GM21786 (cell line): ENCODE results near the gene FOXP1.

Source experiments
- ATAC-seq: cut with Tn5 transposase; IDR thresholded peaks from one replicate; pipeline ENCODE4 v1.9.1; 2021; ENCODE audit not compliant: unreplicated experiment

Gene FOXP1

GRCh38 chr3:71094658-71095209 lies 488.8 kb downstream of the FOXP1 start:
- no peak for ATAC-seq

DNA sequence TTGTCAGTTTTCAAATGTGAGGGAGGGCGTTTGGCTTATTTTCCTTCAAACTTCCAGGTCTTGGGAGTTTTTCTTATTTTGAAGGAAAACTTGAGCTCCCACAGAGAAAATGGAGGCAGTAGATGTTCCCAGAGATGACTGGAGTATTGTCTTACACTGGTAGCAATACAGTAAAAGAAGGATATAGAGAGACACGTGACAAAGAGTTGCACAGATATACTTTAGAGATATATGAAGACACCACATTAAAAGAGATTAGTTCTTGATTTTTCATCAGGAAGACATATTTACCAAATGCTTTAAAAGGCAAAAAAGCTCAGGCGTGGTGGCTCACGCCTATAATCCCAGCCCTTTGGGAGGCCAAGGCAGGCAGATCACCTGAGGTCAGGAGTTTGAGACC lies 490.9 kb downstream of the FOXP1 start:
- ATAC-seq = no peak

- ATAC-seq = no peak
These were observed 493.3 kb downstream of the FOXP1 start for GRCh38 chr3:71090207-71090606.

- ATAC-seq = no peak
These were observed 494.2 kb downstream of the FOXP1 start for GRCh38 chr3:71089271-71089847.

GRCh38 chr3:71088742-71089141 lies 494.8 kb downstream of the FOXP1 start:
- no peak for ATAC-seq

DNA sequence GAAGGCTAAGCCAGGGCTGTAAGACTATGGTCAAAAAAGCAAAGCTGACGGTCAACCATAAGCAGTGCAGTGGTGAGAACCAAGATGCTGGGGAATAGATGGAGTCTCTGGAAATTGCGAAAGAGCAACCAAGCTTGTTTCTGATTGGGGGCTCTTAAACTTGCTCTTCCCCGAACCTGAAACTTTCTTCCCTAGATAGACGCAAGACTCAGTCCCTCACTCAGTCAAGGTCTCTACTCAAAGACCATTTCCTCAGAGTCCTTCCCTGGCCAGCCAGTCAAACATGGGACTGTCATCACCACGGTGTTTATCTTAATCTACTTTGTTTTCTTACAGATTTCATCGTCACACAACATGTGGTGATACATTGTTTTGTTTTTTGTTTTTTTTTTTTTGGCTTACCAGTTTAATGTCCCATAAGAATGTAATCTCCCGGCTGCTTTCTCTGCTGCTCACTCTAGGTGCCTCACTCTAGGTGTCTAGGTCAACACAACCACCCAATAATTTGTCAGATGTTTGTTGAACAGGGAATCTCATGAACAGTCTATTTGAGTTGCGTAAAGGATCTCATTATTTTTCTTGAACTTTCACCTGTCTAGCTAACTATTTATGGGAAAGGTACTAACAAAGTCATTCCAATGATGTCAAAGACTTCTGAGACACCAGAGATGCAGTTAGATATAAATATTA lies 495.4 kb downstream of the FOXP1 start:
- ATAC-seq = no peak

- peak; percentile 93 for ATAC-seq
These were observed 496.1 kb downstream of the FOXP1 start for GRCh38 chr3:71087143-71088018.

DNA sequence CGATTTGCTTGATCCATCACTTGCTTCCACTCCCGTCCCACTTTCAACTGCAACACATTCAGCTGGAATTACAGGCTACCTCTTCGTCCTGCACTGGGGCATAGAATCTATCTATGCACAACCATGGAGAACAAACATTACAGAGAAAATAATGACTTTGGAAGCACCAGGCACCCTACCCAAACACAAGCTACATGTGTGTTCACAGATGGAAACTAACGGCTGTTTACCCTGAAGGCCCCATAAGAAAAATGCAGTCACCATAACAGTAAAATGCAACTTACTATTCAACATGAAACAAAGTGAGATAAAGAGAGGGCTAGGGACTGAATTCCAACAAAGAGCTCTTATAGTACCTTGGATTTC lies 496.8 kb downstream of the FOXP1 start:
- ATAC-seq = no peak

- no peak for ATAC-seq
These were observed 499.8 kb downstream of the FOXP1 start for GRCh38 chr3:71083726-71084131.

DNA sequence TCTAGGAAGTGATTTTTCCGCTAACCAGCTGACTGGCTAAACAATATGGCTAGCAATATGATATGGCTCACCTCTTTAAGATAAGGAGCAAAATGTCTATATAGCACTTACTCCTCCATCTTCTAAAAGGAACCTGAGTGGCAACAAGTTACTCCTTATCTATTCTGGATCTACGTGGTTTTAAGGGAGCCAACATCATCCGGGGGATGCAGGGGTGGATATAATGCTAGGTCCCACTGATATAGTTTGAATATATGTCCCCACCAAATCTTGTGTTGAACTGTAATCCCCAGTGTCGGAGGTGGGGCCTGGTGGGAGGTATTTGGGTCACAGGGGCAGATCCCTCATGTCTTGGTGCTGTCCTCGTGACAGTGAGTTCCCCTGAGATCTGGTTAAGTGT lies 500.7 kb downstream of the FOXP1 start:
- ATAC-seq = no peak

GRCh38 chr3:71080517-71081083 lies 502.9 kb downstream of the FOXP1 start:
- no peak for ATAC-seq

DNA sequence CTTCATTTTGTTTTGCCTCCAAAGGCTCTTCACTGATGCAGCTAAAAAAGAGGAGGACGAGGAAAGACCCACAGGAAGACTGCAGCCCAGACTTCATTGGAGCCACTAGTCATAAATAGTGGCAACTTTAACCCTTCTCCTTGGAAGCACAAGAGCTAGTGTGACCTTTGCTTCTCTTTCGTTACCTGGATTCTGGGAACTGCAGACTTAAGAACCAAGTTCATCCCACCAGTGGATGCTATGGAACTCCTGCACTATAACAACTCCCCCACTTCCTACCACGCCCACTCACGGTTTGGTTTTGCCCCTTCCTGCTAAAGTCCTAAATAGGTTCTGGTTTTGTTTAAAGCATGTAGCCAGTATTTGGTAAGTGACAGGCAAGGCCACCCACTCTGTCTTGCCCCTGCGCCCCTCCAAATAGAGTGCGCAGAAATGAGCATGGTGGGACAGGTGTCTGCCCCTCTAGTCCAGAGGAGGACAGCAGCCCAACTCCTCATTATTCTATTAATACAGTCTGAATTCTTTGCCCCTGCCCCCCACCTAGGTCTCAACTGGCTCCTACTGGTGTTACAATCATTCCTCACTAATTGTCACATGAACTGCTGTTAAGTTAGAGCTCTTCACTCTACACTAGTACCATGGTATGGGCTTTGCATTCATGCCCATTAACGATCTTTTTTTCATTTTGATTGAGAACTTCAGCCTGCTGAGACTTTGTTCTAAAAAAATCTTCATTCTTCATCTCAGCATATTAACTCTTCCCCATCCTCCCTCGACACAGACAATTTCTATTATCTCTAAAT lies 504.6 kb downstream of the FOXP1 start:
- ATAC-seq = no peak

DNA sequence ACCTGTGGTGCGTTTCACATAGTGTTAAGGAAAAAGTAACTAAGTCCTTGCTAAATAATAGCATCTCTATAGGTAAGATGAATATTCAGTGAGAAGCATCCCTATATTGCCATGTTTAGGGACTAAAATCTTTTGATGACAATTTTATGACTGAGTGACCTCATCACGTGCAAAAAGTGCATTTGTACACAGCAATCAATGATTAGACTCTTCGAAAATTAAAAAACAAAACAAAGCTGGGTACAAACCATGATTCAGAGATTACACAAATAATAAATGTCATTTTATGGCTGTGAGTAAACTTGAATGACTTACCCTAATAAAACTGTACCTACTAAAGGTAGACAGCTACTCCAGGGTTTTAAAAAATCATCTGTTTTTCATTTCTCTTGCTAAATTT lies 505.3 kb downstream of the FOXP1 start:
- no peak for ATAC-seq

GRCh38 chr3:71077070-71077469 lies 506.5 kb downstream of the FOXP1 start:
- no peak for ATAC-seq

DNA sequence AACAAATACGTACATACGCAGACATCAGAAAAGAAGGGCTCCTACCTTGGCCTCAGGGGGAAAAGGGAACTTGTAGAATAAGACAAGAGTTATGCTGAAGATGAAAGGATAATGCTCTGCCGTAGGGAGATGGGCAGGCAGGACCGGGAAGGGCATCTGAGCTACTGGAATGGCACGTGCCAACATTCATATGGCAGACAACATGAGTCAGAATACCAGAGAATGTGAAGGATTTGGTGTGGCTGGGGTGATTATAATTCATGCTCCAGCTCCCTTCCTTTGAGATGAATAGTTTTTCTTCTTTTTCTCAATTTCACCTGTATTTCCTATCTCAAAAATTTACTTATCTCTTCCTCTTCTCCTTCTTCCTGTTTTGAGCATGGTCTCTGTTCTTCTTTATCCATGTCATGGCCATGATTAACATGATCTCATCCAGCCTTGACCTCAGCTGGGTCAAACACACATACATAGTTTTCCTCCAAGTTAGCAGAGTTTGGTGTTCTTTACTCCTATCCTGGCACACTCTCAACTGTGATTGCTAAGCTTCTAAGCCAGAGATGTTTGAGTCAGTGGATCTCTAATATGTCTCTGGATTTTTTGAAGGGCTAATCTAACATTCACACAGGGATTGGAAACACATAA lies 507.0 kb downstream of the FOXP1 start:
- ATAC-seq = no peak

DNA sequence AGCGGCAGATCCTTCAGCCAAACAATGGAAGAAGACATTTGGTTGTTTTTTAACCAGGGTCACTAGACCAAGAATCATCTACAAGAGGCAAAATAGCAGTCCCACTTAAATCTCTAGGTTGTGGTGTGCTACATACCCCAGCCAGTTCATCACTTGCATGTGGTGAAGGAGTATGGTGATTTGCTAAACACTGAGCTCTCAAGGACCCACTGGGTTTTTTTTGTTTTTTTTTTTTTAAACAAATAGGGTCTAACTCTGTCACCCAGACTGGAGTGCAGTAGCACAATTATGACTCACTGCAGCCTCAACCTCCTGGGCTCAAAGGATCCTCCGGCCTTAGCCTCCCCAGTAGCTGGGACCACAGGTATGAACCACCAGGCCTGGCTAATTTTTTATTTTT lies 508.0 kb downstream of the FOXP1 start:
- ATAC-seq = no peak

DNA sequence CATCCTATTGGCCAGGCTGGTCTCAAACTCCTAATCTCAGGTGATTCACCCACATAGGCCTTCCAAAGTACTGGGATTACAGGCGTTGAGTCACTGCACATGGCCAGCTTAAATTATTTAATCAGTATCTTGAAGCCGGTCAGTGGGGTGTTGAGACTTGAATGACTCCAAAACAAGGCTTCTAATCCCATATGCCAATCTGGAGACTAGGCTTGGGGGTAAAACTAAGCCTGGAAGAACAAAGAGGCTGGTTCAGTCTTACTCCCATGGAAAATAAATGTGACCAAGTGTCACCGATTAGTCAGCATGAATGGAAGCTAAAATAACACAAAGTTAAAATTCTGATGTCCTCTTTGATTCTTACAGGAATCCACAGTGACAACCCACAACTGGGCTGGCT lies 509.1 kb downstream of the FOXP1 start:
- no peak for ATAC-seq

- no peak for ATAC-seq
These were observed 510.5 kb downstream of the FOXP1 start for GRCh38 chr3:71072986-71073385.

- ATAC-seq = no peak
These were observed 511.2 kb downstream of the FOXP1 start for GRCh38 chr3:71072287-71072686.
